CD4-positive, alpha-beta T cell (primary cell): ENCODE measurements around the gene GARIN5A. TPM values are rescaled to one million over a fixed set of nuclear protein-coding genes. Genes with fewer than 3 reads are reported as not detected.

Experiments used
- ATAC-seq: fragments of 200-7000 bp; cut with Tn5 transposase; one replicate; pipeline ENCODE4 v1.10.0; 2022; ENCODE audit warnings: mild to moderate bottlenecking; ENCODE audit not compliant: poor library complexity
- CTCF ChIA-PET: fragments of 350-600 bp; sonication (Branson Sonifier 250); formaldehyde crosslinking; loops from one replicate; lab custom pipeline; 2021; ENCODE audit warnings: antibody characterized with exemption, inconsistent platforms; lab: Charles Lee
- POLR2A ChIA-PET: fragments of 350-600 bp; sonication (Branson Sonifier 250); formaldehyde crosslinking; loops from one replicate; lab custom pipeline; 2021; ENCODE audit warnings: antibody characterized with exemption, inconsistent platforms; lab: Charles Lee
- DNase-seq, 14 experiments: peaks; one replicate each; pipeline ENCODE4 v3.0.0-alpha.2; 2013 to 2020; ENCODE audit warnings: mixed read lengths in 2 of 14
- H3K27ac ChIP-seq, 2 donors: one replicate each; pipeline versions ENCODE4 v1.5.1 to v1.7.0; 2013; ENCODE audit warnings: low read length in 2 of 2, low read depth in 1 of 2, mild to moderate bottlenecking in 1 of 2
- H3K27me3 ChIP-seq, 2 experiments: 1 replicate in 1 of 2; 2 replicates in 1 of 2; pipeline versions ENCODE4 v1.6.1 to v1.7.0; 2013; ENCODE audit warnings: low read length in 2 of 2, control low read depth in 1 of 2, mild to moderate bottlenecking in 1 of 2, moderate library complexity in 1 of 2; ENCODE audit not compliant: insufficient read depth in 2 of 2, control insufficient read depth in 1 of 2
- H3K36me3 ChIP-seq: one replicate; pipeline ENCODE4 v1.6.1; 2013; ENCODE audit warnings: low read length, control low read depth; ENCODE audit not compliant: insufficient read depth
- H3K4me1 ChIP-seq: one replicate; pipeline ENCODE4 v1.6.1; 2013; ENCODE audit warnings: low read length, control low read depth; ENCODE audit not compliant: insufficient read depth
- H3K4me3 ChIP-seq: one replicate; pipeline ENCODE4 v1.5.1; 2013; ENCODE audit warnings: mild to moderate bottlenecking, low read length, moderate library complexity
- H3K9me3 ChIP-seq, 2 experiments: 1 replicate in 1 of 2; 2 replicates in 1 of 2; pipeline versions ENCODE4 v1.6.1 to v1.7.0; 2013; ENCODE audit warnings: low read length in 2 of 2, mild to moderate bottlenecking in 2 of 2, control low read depth in 1 of 2, moderate library complexity in 1 of 2; ENCODE audit not compliant: control insufficient read depth in 1 of 2, insufficient read depth in 1 of 2
- H3K27ac Mint-ChIP-seq: one replicate; pipeline ENCODE4 v1.8.0; 2020; ENCODE audit warnings: mixed read lengths
- H3K27me3 Mint-ChIP-seq: one replicate; pipeline ENCODE4 v1.8.0; 2021; ENCODE audit warnings: mixed read lengths
- H3K36me3 Mint-ChIP-seq: one replicate; pipeline ENCODE4 v1.8.0; 2021; ENCODE audit warnings: low read depth, mixed read lengths
- H3K4me1 Mint-ChIP-seq: one replicate; pipeline ENCODE4 v1.8.0; 2021; ENCODE audit warnings: low read depth, mixed read lengths
- H3K4me3 Mint-ChIP-seq: one replicate; pipeline ENCODE4 v1.8.0; 2020; ENCODE audit warnings: mild to moderate bottlenecking, mixed read lengths
- H3K9me3 Mint-ChIP-seq: one replicate; pipeline ENCODE4 v1.8.0; 2020; ENCODE audit warnings: mixed read lengths
- CTCF ChIP-seq: fragments of 200-600 bp; IDR thresholded peaks from one replicate; pipeline ENCODE4 v1.8.0; 2022; ENCODE audit warnings: antibody characterized with exemption, mild to moderate bottlenecking
- intact Hi-C, 2 experiments: fragments of 100-400 bp; cut with DNase I in 1 of 2; cut with micrococcal nuclease in 1 of 2; formaldehyde crosslinking; loops; one replicate each; pipeline versions ENCODE4 v1.15.1 to v1.9.0; 2023 to 2025; cut with DNase I, micrococcal nuclease
- total RNA-seq, 174 experiments: library from RNA in 2 of 174; stranded (reverse) in 2 of 174; gene quantifications; one replicate each; pipeline ENCODE4 v1.2.3 and lab custom pipeline; 2021 to 2026

GARIN5A gene
- total RNA-seq, 2 experiments from 2014 or later: 0.50 TPM; not detected in 1

GRCh38 chr19:50420808-50421207 is 55.8 kb downstream of the GARIN5A start:
- Histone ChIP-seq H3K27ac (no peak overlapping the region), H3K27me3 (peaks cover 19 to 20% of the 10 kb centered on the region in 2 experiments), H3K4me3 (no peak overlapping the region), H3K4me1 (no peaks in the 10 kb centered on the region), H3K36me3 (no peaks in the 10 kb centered on the region), H3K9me3 (peaks cover 0 to 9% of the 10 kb centered on the region in 2 experiments)
- no peaks in the 10 kb centered on the region for H3K9me3 Mint-ChIP-seq
- H3K27ac Mint-ChIP-seq: no peak overlapping the region
- intact Hi-C loops: no loop called here
- ATAC-seq (no peak), DNase-seq (no peak)
- peaks cover 5% of the 10 kb centered on the region for H3K4me1 Mint-ChIP-seq
- H3K36me3 Mint-ChIP-seq: no peaks in the 10 kb centered on the region
- peaks cover 37% of the 10 kb centered on the region for H3K27me3 Mint-ChIP-seq
- ChIA-PET POLR2A (no interaction called here), CTCF (no interaction called here)
- no peak for TF ChIP-seq CTCF
- H3K4me3 Mint-ChIP-seq: no peak overlapping the region

- Mint-ChIP-seq H3K36me3 (no peaks in the 10 kb centered on the region), H3K27me3 (peaks cover 37% of the 10 kb centered on the region), H3K4me3 (no peak overlapping the region), H3K27ac (no peak overlapping the region), H3K4me1 (peaks cover 5% of the 10 kb centered on the region), H3K9me3 (no peaks in the 10 kb centered on the region)
- CTCF ChIA-PET: no interaction called here
- intact Hi-C loops: no loop called here
- POLR2A ChIA-PET: no interaction called here
- DNase-seq (no peak), ATAC-seq (no peak)
- Histone ChIP-seq H3K4me3 (no peak overlapping the region), H3K27ac (no peak overlapping the region), H3K9me3 (peaks cover 0 to 9% of the 10 kb centered on the region in 2 experiments), H3K4me1 (peaks cover 2% of the 10 kb centered on the region), H3K36me3 (no peaks in the 10 kb centered on the region), H3K27me3 (peaks cover 19 to 20% of the 10 kb centered on the region in 2 experiments)
- no peak for TF ChIP-seq CTCF
Measured at GRCh38 chr19:50420127-50420526, 56.5 kb downstream of the GARIN5A start.

- no peak for ATAC-seq
- CTCF ChIA-PET: no interaction called here
- Mint-ChIP-seq H3K27me3 (peaks cover 37% of the 10 kb centered on the region), H3K4me3 (no peak overlapping the region), H3K27ac (no peak overlapping the region), H3K4me1 (peaks cover 5% of the 10 kb centered on the region), H3K9me3 (no peaks in the 10 kb centered on the region), H3K36me3 (no peaks in the 10 kb centered on the region)
- Histone ChIP-seq H3K36me3 (no peaks in the 10 kb centered on the region), H3K27ac (no peak overlapping the region), H3K4me1 (peaks cover 7% of the 10 kb centered on the region), H3K4me3 (no peak overlapping the region), H3K9me3 (peaks cover 0 to 9% of the 10 kb centered on the region in 2 experiments), H3K27me3 (peaks cover 19 to 20% of the 10 kb centered on the region in 2 experiments)
- intact Hi-C loops: no loop called here
- no peak for TF ChIP-seq CTCF
- POLR2A ChIA-PET: no interaction called here
- DNase-seq: peak in 1 of 14 experiments; percentile 14
Measured at GRCh38 chr19:50419580-50420035, 57.0 kb downstream of the GARIN5A start.
